ENCODE data around the gene NXPH1.

Gene NXPH1

GRCh38 chr7:8435095-8435494 lies 1.7 kb downstream of the NXPH1 start:
- DNase-seq: no peak
- in situ Hi-C loops (cut with MboI; ENCODE audit: low pct_unique_long_range_greater_than_20kb, low sequenced_read_pairs): no loop called here

- in situ Hi-C loops (cut with MboI; ENCODE audit: low pct_unique_long_range_greater_than_20kb, low sequenced_read_pairs): no loop called here
- DNase-seq: no peak
These were observed 2.5 kb downstream of the NXPH1 start for GRCh38 chr7:8435590-8436545.

- DNase-seq: peak; percentile 55
- in situ Hi-C loops (cut with MboI; ENCODE audit: low pct_unique_long_range_greater_than_20kb, low sequenced_read_pairs): no loop called here
These were observed 3.6 kb downstream of the NXPH1 start for GRCh38 chr7:8436965-8437364.

GRCh38 chr7:8437606-8438005 lies 4.2 kb downstream of the NXPH1 start:
- in situ Hi-C loops (cut with MboI; ENCODE audit: low pct_unique_long_range_greater_than_20kb, low sequenced_read_pairs): no loop called here
- DNase-seq: no peak

GRCh38 chr7:8440670-8441069 lies 7.3 kb downstream of the NXPH1 start:
- in situ Hi-C loops (cut with MboI; ENCODE audit: low pct_unique_long_range_greater_than_20kb, low sequenced_read_pairs): no loop called here

GRCh38 chr7:8441106-8441965 lies 7.9 kb downstream of the NXPH1 start:
- in situ Hi-C loops (cut with MboI; ENCODE audit: low pct_unique_long_range_greater_than_20kb, low sequenced_read_pairs): no loop called here
- no peak for DNase-seq

More at GRCh38 chr7:8440670-8441069, 7.3 kb downstream of the NXPH1 start:
- no peak for DNase-seq

- no peak for DNase-seq
- in situ Hi-C loops (cut with MboI; ENCODE audit: low pct_unique_long_range_greater_than_20kb, low sequenced_read_pairs): no loop called here
These were observed 8.8 kb downstream of the NXPH1 start for GRCh38 chr7:8442051-8442813.

- in situ Hi-C loops (cut with MboI; ENCODE audit: low pct_unique_long_range_greater_than_20kb, low sequenced_read_pairs): no loop called here
These were observed 9.4 kb downstream of the NXPH1 start for GRCh38 chr7:8442814-8443304.

GRCh38 chr7:8443576-8444467 lies 10.4 kb downstream of the NXPH1 start:
- peak; percentile 2 for DNase-seq
- in situ Hi-C loops (cut with MboI; ENCODE audit: low pct_unique_long_range_greater_than_20kb, low sequenced_read_pairs): no loop called here

More at GRCh38 chr7:8442814-8443304, 9.4 kb downstream of the NXPH1 start:
- DNase-seq: peak; percentile 20

GRCh38 chr7:8444468-8444769 lies 11.0 kb downstream of the NXPH1 start:
- in situ Hi-C loops (cut with MboI; ENCODE audit: low pct_unique_long_range_greater_than_20kb, low sequenced_read_pairs): no loop called here

GRCh38 chr7:8453535-8453934 lies 20.1 kb downstream of the NXPH1 start:
- DNase-seq: no peak
- in situ Hi-C loops (cut with MboI; ENCODE audit: low pct_unique_long_range_greater_than_20kb, low sequenced_read_pairs): no loop called here

More at GRCh38 chr7:8444468-8444769, 11.0 kb downstream of the NXPH1 start:
- no peak for DNase-seq

GRCh38 chr7:8455426-8455825 lies 22.0 kb downstream of the NXPH1 start:
- in situ Hi-C loops (cut with MboI; ENCODE audit: low pct_unique_long_range_greater_than_20kb, low sequenced_read_pairs): no loop called here

GRCh38 chr7:8462309-8462708 lies 28.9 kb downstream of the NXPH1 start:
- in situ Hi-C loops (cut with MboI; ENCODE audit: low pct_unique_long_range_greater_than_20kb, low sequenced_read_pairs): no loop called here
- no peak for DNase-seq

More at GRCh38 chr7:8455426-8455825, 22.0 kb downstream of the NXPH1 start:
- no peak for DNase-seq

- in situ Hi-C loops (cut with MboI; ENCODE audit: low pct_unique_long_range_greater_than_20kb, low sequenced_read_pairs): no loop called here
- DNase-seq: no peak
These were observed 31.9 kb downstream of the NXPH1 start for GRCh38 chr7:8465338-8465737.

- no peak for DNase-seq
- in situ Hi-C loops (cut with MboI; ENCODE audit: low pct_unique_long_range_greater_than_20kb, low sequenced_read_pairs): no loop called here
These were observed 47.1 kb downstream of the NXPH1 start for GRCh38 chr7:8480527-8480926.

- in situ Hi-C loops (cut with MboI; ENCODE audit: low pct_unique_long_range_greater_than_20kb, low sequenced_read_pairs): no loop called here
These were observed 47.7 kb downstream of the NXPH1 start for GRCh38 chr7:8481096-8481495.

GRCh38 chr7:8481752-8482446 lies 48.5 kb downstream of the NXPH1 start:
- peak; percentile 21 for DNase-seq
- in situ Hi-C loops (cut with MboI; ENCODE audit: low pct_unique_long_range_greater_than_20kb, low sequenced_read_pairs): no loop called here

More at GRCh38 chr7:8481096-8481495, 47.7 kb downstream of the NXPH1 start:
- no peak for DNase-seq

All from KBM-7 (cell line).